HG03520 (cell line): ENCODE data around the gene MYO1D.
"Not testable (repeated sequence)": the region's sequence is repeated elsewhere in the genome, so short reads cannot be mapped to it uniquely, and the experiment has no call there.

ENCODE experiments used
- ATAC-seq: cut with Tn5 transposase; IDR thresholded peaks from one replicate; pipeline ENCODE4 v1.9.1; 2021; ENCODE audit warnings: mild to moderate bottlenecking, moderate library complexity; ENCODE audit not compliant: unreplicated experiment

The MYO1D gene

GRCh38 chr17:32693194-32693897, 183.6 kb downstream of the MYO1D start:
- ATAC-seq, result no peak

GRCh38 chr17:32692179-32692578, 184.7 kb downstream of the MYO1D start:
- ATAC-seq, result no peak

GRCh38 chr17:32689348-32689747, 187.6 kb downstream of the MYO1D start:
- ATAC-seq, result no peak

GRCh38 chr17:32688221-32688620, 188.7 kb downstream of the MYO1D start:
- no peak for ATAC-seq

- no peak for ATAC-seq
These were observed 192.6 kb downstream of the MYO1D start for GRCh38 chr17:32684087-32684958.

- no peak for ATAC-seq
These were observed 203.0 kb downstream of the MYO1D start for GRCh38 chr17:32673964-32674363.

GRCh38 chr17:32672711-32673110, 204.2 kb downstream of the MYO1D start:
- no peak for ATAC-seq

- no peak for ATAC-seq
These were observed 205.0 kb downstream of the MYO1D start for GRCh38 chr17:32671896-32672295.

- ATAC-seq, result no peak
These were observed 211.9 kb downstream of the MYO1D start for GRCh38 chr17:32664936-32665583.

GRCh38 chr17:32660496-32660985, 216.4 kb downstream of the MYO1D start:
- no peak for ATAC-seq

- no peak for ATAC-seq
These were observed 217.5 kb downstream of the MYO1D start for GRCh38 chr17:32659419-32659842.

- ATAC-seq, result no peak
These were observed 218.2 kb downstream of the MYO1D start for GRCh38 chr17:32658470-32659418.

- ATAC-seq, result no peak
These were observed 220.0 kb downstream of the MYO1D start for GRCh38 chr17:32656886-32657285.

GRCh38 chr17:32654324-32654723, 222.6 kb downstream of the MYO1D start:
- ATAC-seq, result no peak

GRCh38 chr17:32651084-32651483, 225.8 kb downstream of the MYO1D start:
- no peak for ATAC-seq

GRCh38 chr17:32648450-32648849, 228.5 kb downstream of the MYO1D start:
- no peak for ATAC-seq

- no peak for ATAC-seq
These were observed 230.0 kb downstream of the MYO1D start for GRCh38 chr17:32646941-32647340.

GRCh38 chr17:32641514-32641913, 235.4 kb downstream of the MYO1D start:
- not testable (repeated sequence) for ATAC-seq

GRCh38 chr17:32636598-32637218, 240.2 kb downstream of the MYO1D start:
- no peak for ATAC-seq

- no peak for ATAC-seq
These were observed 242.8 kb downstream of the MYO1D start for GRCh38 chr17:32634167-32634566.
